ENCODE measurements around the gene ACOX2.

The ACOX2 gene

GRCh38 chr3:58474348-58474911, 62.6 kb downstream of the ACOX2 start:
- TF ChIP-seq OSR1 (CRISPR knock-in tag; IDR thresholded peaks at IDR 0.05): no peak
- no peak for TF ChIP-seq CSRNP3 (CRISPR knock-in tag; IDR thresholded peaks at IDR 0.05)
- no peak for TF ChIP-seq ESRRG (CRISPR knock-in tag; IDR thresholded peaks at IDR 0.05)
- no peak for TF ChIP-seq RARB (CRISPR knock-in tag; IDR thresholded peaks at IDR 0.05)
- TF ChIP-seq, protein P1, sequence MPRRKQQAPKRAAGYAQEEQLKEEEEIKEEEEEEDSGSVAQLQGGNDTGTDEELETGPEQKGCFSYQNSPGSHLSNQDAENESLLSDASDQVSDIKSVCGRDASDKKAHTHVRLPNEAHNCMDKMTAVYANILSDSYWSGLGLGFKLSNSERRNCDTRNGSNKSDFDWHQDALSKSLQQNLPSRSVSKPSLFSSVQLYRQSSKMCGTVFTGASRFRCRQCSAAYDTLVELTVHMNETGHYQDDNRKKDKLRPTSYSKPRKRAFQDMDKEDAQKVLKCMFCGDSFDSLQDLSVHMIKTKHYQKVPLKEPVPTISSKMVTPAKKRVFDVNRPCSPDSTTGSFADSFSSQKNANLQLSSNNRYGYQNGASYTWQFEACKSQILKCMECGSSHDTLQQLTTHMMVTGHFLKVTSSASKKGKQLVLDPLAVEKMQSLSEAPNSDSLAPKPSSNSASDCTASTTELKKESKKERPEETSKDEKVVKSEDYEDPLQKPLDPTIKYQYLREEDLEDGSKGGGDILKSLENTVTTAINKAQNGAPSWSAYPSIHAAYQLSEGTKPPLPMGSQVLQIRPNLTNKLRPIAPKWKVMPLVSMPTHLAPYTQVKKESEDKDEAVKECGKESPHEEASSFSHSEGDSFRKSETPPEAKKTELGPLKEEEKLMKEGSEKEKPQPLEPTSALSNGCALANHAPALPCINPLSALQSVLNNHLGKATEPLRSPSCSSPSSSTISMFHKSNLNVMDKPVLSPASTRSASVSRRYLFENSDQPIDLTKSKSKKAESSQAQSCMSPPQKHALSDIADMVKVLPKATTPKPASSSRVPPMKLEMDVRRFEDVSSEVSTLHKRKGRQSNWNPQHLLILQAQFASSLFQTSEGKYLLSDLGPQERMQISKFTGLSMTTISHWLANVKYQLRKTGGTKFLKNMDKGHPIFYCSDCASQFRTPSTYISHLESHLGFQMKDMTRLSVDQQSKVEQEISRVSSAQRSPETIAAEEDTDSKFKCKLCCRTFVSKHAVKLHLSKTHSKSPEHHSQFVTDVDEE (CRISPR knock-in tag; IDR thresholded peaks at IDR 0.05): no peak
- TF ChIP-seq CSDC2 (CRISPR knock-in tag; IDR thresholded peaks at IDR 0.05): no peak
- TF ChIP-seq TCF4 (CRISPR knock-in tag; IDR thresholded peaks at IDR 0.05; ENCODE audit: borderline replicate concordance): no peak
- no peak for TF ChIP-seq ZC3H10 (CRISPR knock-in tag; IDR thresholded peaks at IDR 0.05)
- TF ChIP-seq POU6F1 (CRISPR knock-in tag; IDR thresholded peaks at IDR 0.05; ENCODE audit: borderline replicate concordance, low read depth): no peak
- TF ChIP-seq, protein P2, sequence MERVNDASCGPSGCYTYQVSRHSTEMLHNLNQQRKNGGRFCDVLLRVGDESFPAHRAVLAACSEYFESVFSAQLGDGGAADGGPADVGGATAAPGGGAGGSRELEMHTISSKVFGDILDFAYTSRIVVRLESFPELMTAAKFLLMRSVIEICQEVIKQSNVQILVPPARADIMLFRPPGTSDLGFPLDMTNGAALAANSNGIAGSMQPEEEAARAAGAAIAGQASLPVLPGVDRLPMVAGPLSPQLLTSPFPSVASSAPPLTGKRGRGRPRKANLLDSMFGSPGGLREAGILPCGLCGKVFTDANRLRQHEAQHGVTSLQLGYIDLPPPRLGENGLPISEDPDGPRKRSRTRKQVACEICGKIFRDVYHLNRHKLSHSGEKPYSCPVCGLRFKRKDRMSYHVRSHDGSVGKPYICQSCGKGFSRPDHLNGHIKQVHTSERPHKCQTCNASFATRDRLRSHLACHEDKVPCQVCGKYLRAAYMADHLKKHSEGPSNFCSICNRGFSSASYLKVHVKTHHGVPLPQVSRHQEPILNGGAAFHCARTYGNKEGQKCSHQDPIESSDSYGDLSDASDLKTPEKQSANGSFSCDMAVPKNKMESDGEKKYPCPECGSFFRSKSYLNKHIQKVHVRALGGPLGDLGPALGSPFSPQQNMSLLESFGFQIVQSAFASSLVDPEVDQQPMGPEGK (CRISPR knock-in tag; IDR thresholded peaks at IDR 0.05; ENCODE audit: borderline replicate concordance): no peak
- TF ChIP-seq ZFP3 (CRISPR knock-in tag; IDR thresholded peaks at IDR 0.05): no peak
- no peak for TF ChIP-seq GLIS3 (CRISPR knock-in tag; IDR thresholded peaks at IDR 0.05)
- TF ChIP-seq ZFP30 (CRISPR knock-in tag; IDR thresholded peaks at IDR 0.05): no peak
- TF ChIP-seq, protein P3, sequence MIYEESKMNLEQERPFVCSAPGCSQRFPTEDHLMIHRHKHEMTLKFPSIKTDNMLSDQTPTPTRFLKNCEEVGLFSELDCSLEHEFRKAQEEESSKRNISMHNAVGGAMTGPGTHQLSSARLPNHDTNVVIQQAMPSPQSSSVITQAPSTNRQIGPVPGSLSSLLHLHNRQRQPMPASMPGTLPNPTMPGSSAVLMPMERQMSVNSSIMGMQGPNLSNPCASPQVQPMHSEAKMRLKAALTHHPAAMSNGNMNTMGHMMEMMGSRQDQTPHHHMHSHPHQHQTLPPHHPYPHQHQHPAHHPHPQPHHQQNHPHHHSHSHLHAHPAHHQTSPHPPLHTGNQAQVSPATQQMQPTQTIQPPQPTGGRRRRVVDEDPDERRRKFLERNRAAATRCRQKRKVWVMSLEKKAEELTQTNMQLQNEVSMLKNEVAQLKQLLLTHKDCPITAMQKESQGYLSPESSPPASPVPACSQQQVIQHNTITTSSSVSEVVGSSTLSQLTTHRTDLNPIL (CRISPR knock-in tag; IDR thresholded peaks at IDR 0.05; ENCODE audit: low read depth): no peak
- TF ChIP-seq BACH2 (CRISPR knock-in tag; IDR thresholded peaks at IDR 0.05; ENCODE audit: borderline replicate concordance): no peak
- no peak for ATAC-seq

GRCh38 chr3:58473275-58473674, 63.7 kb downstream of the ACOX2 start:
- no peak for ATAC-seq

More at GRCh38 chr3:58473275-58473674, 63.7 kb downstream of the ACOX2 start:
- TF ChIP-seq, protein P3 (CRISPR knock-in tag; IDR thresholded peaks at IDR 0.05; ENCODE audit: low read depth): no peak
- no peak for TF ChIP-seq CSRNP3 (CRISPR knock-in tag; IDR thresholded peaks at IDR 0.05)
- TF ChIP-seq, protein P2 (CRISPR knock-in tag; IDR thresholded peaks at IDR 0.05; ENCODE audit: borderline replicate concordance): no peak
- no peak for TF ChIP-seq ZC3H10 (CRISPR knock-in tag; IDR thresholded peaks at IDR 0.05)
- TF ChIP-seq RARB (CRISPR knock-in tag; IDR thresholded peaks at IDR 0.05): no peak
- TF ChIP-seq ZNF70 (CRISPR knock-in tag; IDR thresholded peaks at IDR 0.05): no peak
- no peak for TF ChIP-seq TCF4 (CRISPR knock-in tag; IDR thresholded peaks at IDR 0.05; ENCODE audit: borderline replicate concordance)
- no peak for TF ChIP-seq SNAI2 (CRISPR knock-in tag; IDR thresholded peaks at IDR 0.05)
- no peak for TF ChIP-seq ISL1 (CRISPR knock-in tag; IDR thresholded peaks at IDR 0.05)
- TF ChIP-seq ZFP30 (CRISPR knock-in tag; IDR thresholded peaks at IDR 0.05): no peak
- TF ChIP-seq POU6F1 (CRISPR knock-in tag; IDR thresholded peaks at IDR 0.05; ENCODE audit: borderline replicate concordance, low read depth): no peak
- TF ChIP-seq ZFP3 (CRISPR knock-in tag; IDR thresholded peaks at IDR 0.05): no peak

Measured in SK-N-SH treated with all-trans-retinoic acid at 6 μM for 48 hours (cell line).